Esophagus muscularis mucosa (tissue), 4 donors: ENCODE results near the gene SERPINB6.

Source experiments
- EP300 ChIP-seq: sonication (generic); formaldehyde crosslinking; IDR thresholded peaks from one replicate; pipeline ENCODE4 v1.6.1; 2017; ENCODE audit warnings: antibody characterized with exemption
- POLR2A ChIP-seq: fragments of 450-650 bp; IDR thresholded peaks from one replicate; pipeline ENCODE4 v1.6.1; 2017; ENCODE audit warnings: antibody characterized with exemption, moderate library complexity, mild to moderate bottlenecking, low read depth
- POLR2AphosphoS5 ChIP-seq, 2 donors: sonication (generic); formaldehyde crosslinking; IDR thresholded peaks; one replicate each; pipeline ENCODE4 v1.6.1; 2017; ENCODE audit warnings: antibody characterized with exemption in 2 of 2
- TF ChIP-seq, protein P1 (sequence below), 3 experiments: fragments of 200-600 bp in 2 of 3; fragments of 450-650 bp in 1 of 3; sonication (generic) in 2 of 3; IDR thresholded peaks; one replicate each; pipeline ENCODE4 v1.5.1; 2017 to 2019; ENCODE audit warnings: antibody characterized with exemption in 3 of 3, mild to moderate bottlenecking in 2 of 3, moderate library complexity in 1 of 3

- TF ChIP-seq POLR2AphosphoS5 (IDR thresholded peaks at IDR 0.05) (no peak), POLR2A (no peak), EP300 (no peak)
- TF ChIP-seq, protein P1, sequence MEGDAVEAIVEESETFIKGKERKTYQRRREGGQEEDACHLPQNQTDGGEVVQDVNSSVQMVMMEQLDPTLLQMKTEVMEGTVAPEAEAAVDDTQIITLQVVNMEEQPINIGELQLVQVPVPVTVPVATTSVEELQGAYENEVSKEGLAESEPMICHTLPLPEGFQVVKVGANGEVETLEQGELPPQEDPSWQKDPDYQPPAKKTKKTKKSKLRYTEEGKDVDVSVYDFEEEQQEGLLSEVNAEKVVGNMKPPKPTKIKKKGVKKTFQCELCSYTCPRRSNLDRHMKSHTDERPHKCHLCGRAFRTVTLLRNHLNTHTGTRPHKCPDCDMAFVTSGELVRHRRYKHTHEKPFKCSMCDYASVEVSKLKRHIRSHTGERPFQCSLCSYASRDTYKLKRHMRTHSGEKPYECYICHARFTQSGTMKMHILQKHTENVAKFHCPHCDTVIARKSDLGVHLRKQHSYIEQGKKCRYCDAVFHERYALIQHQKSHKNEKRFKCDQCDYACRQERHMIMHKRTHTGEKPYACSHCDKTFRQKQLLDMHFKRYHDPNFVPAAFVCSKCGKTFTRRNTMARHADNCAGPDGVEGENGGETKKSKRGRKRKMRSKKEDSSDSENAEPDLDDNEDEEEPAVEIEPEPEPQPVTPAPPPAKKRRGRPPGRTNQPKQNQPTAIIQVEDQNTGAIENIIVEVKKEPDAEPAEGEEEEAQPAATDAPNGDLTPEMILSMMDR (IDR thresholded peaks at IDR 0.05) = no peak
Observed at GRCh38 chr6:2961506-2961905, 9.9 kb downstream of the SERPINB6 start.
